Measurements from ENCODE around the gene KCNIP4. TPM values are rescaled to one million over a fixed set of nuclear protein-coding genes. Genes with fewer than 3 reads are reported as not detected.

Gene KCNIP4
- total RNA-seq, 1 donor from 2014 or later = 0.53 TPM

DNA sequence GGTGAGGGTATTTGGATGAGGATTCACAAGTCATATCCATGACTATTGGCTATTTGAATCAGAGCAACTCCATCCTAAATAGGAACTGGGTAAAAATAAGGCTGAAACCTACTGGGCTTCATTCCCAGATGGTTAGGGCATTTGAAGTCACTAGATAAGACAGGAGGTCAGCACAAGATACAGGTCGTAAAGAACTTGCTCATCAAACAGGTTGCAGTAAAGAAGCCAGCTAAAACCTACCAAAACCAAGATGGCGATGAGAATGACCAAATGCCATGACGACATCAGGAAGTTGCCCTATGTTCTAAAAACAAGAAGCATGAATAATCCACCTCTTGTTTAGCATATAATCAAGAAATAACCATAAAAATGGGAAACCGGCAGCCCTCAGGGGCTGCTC, 1023.4 kb downstream of the KCNIP4 start:
- Histone ChIP-seq H3K4me3 (ENCODE audit: low read depth, low read length) (no peak overlapping the region), H3K27me3 (ENCODE audit: control insufficient read depth, insufficient read depth, low read length) (no peaks in the 10 kb centered on the region), H3K36me3 (ENCODE audit: control insufficient read depth, insufficient read depth, low read length) (no peaks in the 10 kb centered on the region)
- DNase-seq (ENCODE audit: low read depth) (no peak), FAIRE-seq (no peak)
- TF ChIP-seq, protein P1, sequence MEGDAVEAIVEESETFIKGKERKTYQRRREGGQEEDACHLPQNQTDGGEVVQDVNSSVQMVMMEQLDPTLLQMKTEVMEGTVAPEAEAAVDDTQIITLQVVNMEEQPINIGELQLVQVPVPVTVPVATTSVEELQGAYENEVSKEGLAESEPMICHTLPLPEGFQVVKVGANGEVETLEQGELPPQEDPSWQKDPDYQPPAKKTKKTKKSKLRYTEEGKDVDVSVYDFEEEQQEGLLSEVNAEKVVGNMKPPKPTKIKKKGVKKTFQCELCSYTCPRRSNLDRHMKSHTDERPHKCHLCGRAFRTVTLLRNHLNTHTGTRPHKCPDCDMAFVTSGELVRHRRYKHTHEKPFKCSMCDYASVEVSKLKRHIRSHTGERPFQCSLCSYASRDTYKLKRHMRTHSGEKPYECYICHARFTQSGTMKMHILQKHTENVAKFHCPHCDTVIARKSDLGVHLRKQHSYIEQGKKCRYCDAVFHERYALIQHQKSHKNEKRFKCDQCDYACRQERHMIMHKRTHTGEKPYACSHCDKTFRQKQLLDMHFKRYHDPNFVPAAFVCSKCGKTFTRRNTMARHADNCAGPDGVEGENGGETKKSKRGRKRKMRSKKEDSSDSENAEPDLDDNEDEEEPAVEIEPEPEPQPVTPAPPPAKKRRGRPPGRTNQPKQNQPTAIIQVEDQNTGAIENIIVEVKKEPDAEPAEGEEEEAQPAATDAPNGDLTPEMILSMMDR (IDR thresholded peaks at IDR 0.05; ENCODE audit: insufficient read depth, low read length, severe bottlenecking) = no peak

DNA sequence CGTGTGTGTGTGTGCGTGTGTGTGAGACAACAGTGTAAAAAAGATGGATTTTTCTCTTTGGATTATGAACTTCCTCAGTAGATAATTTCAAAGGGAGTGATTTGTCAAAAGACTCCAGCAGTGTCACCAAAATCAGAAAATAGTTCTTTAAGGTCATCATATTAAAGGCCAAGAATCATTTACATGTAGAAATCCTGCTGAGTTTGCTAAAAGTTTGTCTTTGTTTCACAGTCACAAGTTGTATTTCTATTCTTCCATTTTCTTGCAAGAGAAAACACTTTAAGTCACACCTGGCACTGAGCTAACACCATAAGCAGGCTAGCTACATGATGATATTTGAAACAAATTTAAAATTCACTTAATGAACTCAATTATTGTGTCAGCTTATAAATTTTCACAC, 1025.6 kb downstream of the KCNIP4 start:
- FAIRE-seq (no peak), DNase-seq (ENCODE audit: low read depth) (no peak)
- H3K27me3 ChIP-seq (ENCODE audit: control insufficient read depth, insufficient read depth, low read length) = no peaks in the 10 kb centered on the region
- TF ChIP-seq, protein P1 (IDR thresholded peaks at IDR 0.05; ENCODE audit: insufficient read depth, low read length, severe bottlenecking) = no peak
- no peak overlapping the region for H3K4me3 ChIP-seq (ENCODE audit: low read depth, low read length)
- no peaks in the 10 kb centered on the region for H3K36me3 ChIP-seq (ENCODE audit: control insufficient read depth, insufficient read depth, low read length)

DNA sequence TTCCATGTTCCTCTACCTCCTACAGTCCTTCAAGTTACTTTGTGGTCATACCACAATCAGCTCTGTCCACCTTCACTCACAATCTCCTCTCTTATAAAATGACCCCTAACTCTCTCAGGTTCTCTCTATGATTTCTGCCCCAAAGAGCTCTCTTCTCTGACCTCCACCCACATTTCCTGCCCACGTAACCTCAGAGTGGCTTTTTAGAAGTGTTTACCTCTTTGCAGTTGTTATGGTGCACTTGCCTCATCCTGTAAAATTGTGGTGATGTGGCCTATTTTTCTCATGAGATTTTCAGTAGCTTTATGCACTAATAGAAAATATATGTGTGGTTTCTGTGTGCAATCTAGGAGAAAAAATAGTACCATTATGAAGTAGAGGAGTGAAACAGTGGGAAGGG, 1032.5 kb downstream of the KCNIP4 start:
- DNase-seq (ENCODE audit: low read depth) = no peak

DNA sequence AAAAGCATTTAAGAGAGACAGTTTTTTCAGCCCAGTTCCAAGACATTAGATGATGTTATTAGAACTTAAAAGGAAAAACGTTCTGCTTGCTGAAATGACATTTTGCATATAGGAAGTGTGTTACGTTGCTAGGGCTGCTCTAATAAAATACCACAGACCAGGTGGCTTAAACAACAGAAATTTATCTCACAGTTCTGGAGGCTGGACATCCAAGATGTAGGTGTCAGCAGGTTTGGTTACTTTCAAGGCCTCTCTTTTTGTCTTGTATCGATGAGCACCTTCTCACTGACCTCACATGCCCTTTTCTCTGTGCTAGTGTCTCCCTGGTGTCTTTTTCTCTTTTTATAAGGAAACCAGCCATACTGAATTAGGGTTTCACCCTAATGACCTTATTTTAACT, 1043.6 kb downstream of the KCNIP4 start:
- Histone ChIP-seq H3K27me3 (ENCODE audit: control insufficient read depth, insufficient read depth, low read length) (no peaks in the 10 kb centered on the region), H3K4me3 (ENCODE audit: low read depth, low read length) (no peak overlapping the region), H3K36me3 (ENCODE audit: control insufficient read depth, insufficient read depth, low read length) (no peaks in the 10 kb centered on the region)
- no peak for FAIRE-seq
- TF ChIP-seq, protein P1 (IDR thresholded peaks at IDR 0.05; ENCODE audit: insufficient read depth, low read length, severe bottlenecking) = no peak
- DNase-seq (ENCODE audit: low read depth) = no peak

More for the DNA sequence above, 1032.5 kb downstream of the KCNIP4 start:
- Histone ChIP-seq H3K4me3 (ENCODE audit: low read depth, low read length) (no peak overlapping the region), H3K36me3 (ENCODE audit: control insufficient read depth, insufficient read depth, low read length) (no peaks in the 10 kb centered on the region), H3K27me3 (ENCODE audit: control insufficient read depth, insufficient read depth, low read length) (no peaks in the 10 kb centered on the region)
- TF ChIP-seq, protein P1 (IDR thresholded peaks at IDR 0.05; ENCODE audit: insufficient read depth, low read length, severe bottlenecking) = no peak
- no peak for FAIRE-seq

DNA sequence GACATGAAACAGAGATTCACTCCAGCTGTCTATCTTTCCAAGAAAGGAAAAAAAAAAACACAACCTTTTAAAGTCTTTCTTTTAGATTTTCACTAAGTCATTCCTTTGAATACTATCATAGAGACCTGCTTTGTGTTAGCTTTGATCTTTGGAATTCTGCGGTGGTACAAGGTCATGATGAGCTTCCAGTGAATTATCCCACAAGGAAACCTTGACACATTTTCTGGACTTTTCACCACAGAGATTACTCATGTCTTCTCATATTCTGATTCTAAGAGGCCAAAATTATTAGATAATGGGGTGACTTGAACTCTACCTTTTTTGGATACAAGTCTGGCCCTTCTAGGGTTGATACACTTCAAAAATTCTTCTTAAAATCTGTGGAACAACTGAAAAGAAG, 1046.7 kb downstream of the KCNIP4 start:
- DNase-seq (ENCODE audit: low read depth) (no peak), FAIRE-seq (no peak)
- TF ChIP-seq, protein P1 (IDR thresholded peaks at IDR 0.05; ENCODE audit: insufficient read depth, low read length, severe bottlenecking) = no peak
- H3K4me3 ChIP-seq (ENCODE audit: low read depth, low read length) = no peak overlapping the region
- no peaks in the 10 kb centered on the region for H3K36me3 ChIP-seq (ENCODE audit: control insufficient read depth, insufficient read depth, low read length)
- H3K27me3 ChIP-seq (ENCODE audit: control insufficient read depth, insufficient read depth, low read length) = no peaks in the 10 kb centered on the region

DNA sequence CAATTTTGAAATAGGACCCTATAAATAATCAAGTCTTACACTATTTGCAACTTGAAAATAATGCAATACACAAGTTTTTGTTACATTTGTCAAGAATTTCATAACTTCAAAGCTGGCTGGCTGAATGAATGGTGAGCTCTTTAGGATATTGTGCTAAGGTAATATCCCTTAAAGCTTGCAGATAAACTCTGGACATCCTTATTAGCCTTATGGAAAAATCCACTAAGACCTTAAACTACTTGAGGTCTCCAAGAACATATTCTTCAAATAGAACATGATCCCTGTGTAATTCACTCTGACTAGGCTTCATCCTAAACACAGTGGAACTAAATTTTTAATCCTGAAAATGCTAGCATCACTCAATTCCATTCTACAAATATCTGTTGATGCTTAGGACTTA, 1049.0 kb downstream of the KCNIP4 start:
- no peaks in the 10 kb centered on the region for H3K27me3 ChIP-seq (ENCODE audit: control insufficient read depth, insufficient read depth, low read length)
- H3K4me3 ChIP-seq (ENCODE audit: low read depth, low read length) = no peak overlapping the region
- FAIRE-seq = no peak
- DNase-seq (ENCODE audit: low read depth) = no peak
- no peaks in the 10 kb centered on the region for H3K36me3 ChIP-seq (ENCODE audit: control insufficient read depth, insufficient read depth, low read length)
- TF ChIP-seq, protein P1 (IDR thresholded peaks at IDR 0.05; ENCODE audit: insufficient read depth, low read length, severe bottlenecking) = no peak

Data from bronchial epithelial cell (primary cell).